HEK293 (cell line): ENCODE measurements around the gene LMBRD2.
A peak's percentile ranks its signal among the peaks of the same experiment; 100 is the strongest.

Experiments used
- CTCF ChIA-PET: fragments of 350-600 bp; formaldehyde crosslinking; extraction: SDS; loops from one replicate; lab custom pipeline; 2021; ENCODE audit warnings: antibody characterized with exemption; lab: Yijun Ruan, JAX
- POLR2A ChIA-PET: fragments of 300-600 bp; formaldehyde crosslinking; extraction: SDS; loops from one replicate; lab custom pipeline; 2020; ENCODE audit warnings: antibody characterized with exemption, inconsistent platforms; lab: Yijun Ruan, JAX
- H3K27ac ChIP-seq: fragments of 200-500 bp; sonication (Bioruptor generic); 2 replicates; pipeline ENCODE4 v1.5.1; 2014; ENCODE audit warnings: low read depth, low read length, control low read depth, inconsistent platforms; ENCODE audit errors: extremely low read depth
- H3K36me3 ChIP-seq, 2 experiments: fragments of 200-500 bp in 1 of 2; sonication (Bioruptor generic) in 1 of 2; 1 replicate in 1 of 2; 2 replicates in 1 of 2; pipeline ENCODE4 v1.5.1; 2014 to 2017; ENCODE audit warnings: inconsistent platforms in 2 of 2, low read length in 2 of 2; ENCODE audit not compliant: control insufficient read depth in 2 of 2, insufficient read depth in 1 of 2
- H3K4me1 ChIP-seq: fragments of 200-500 bp; sonication (Bioruptor generic); 2 replicates; pipeline ENCODE4 v1.5.1; 2014; ENCODE audit warnings: mild to moderate bottlenecking, low read length, inconsistent platforms; ENCODE audit not compliant: control insufficient read depth, insufficient read depth
- H3K4me3 ChIP-seq: 2 replicates; pipeline ENCODE4 v1.5.1; 2011; ENCODE audit warnings: low read depth, mild to moderate bottlenecking, control low read depth, low read length, moderate library complexity
- H3K9me3 ChIP-seq: fragments of 200-500 bp; sonication (Bioruptor generic); 2 replicates; pipeline ENCODE4 v1.5.1; 2014; ENCODE audit warnings: low read depth, low read length, inconsistent platforms; ENCODE audit not compliant: control insufficient read depth, insufficient read depth
- CTCF ChIP-seq: fragments of 450-650 bp; formaldehyde crosslinking; IDR thresholded peaks from 2 replicates; pipeline ENCODE4 v1.5.1; 2016; ENCODE audit warnings: missing biosample characterization, missing genetic modification characterization
- HIC1 ChIP-seq: fragments of 450-650 bp; formaldehyde crosslinking; IDR thresholded peaks from 2 replicates; pipeline ENCODE4 v1.5.1; 2016; ENCODE audit warnings: missing biosample characterization, missing genetic modification characterization
- PRDM2 ChIP-seq: fragments of 450-650 bp; formaldehyde crosslinking; IDR thresholded peaks from 2 replicates; pipeline ENCODE4 v1.5.1; 2016; ENCODE audit warnings: missing biosample characterization, missing genetic modification characterization, borderline replicate concordance
- PRDM4 ChIP-seq: fragments of 450-650 bp; formaldehyde crosslinking; IDR thresholded peaks from 2 replicates; pipeline ENCODE4 v1.5.1; 2017; ENCODE audit warnings: missing biosample characterization, missing genetic modification characterization
- ZBTB44 ChIP-seq: fragments of 450-650 bp; IDR thresholded peaks from 2 replicates; pipeline ENCODE4 v1.5.1; 2018; ENCODE audit warnings: missing biosample characterization, mild to moderate bottlenecking, missing genetic modification characterization
- ZFP37 ChIP-seq: fragments of 450-650 bp; formaldehyde crosslinking; IDR thresholded peaks from 2 replicates; pipeline ENCODE4 v1.5.1; 2016; ENCODE audit warnings: missing biosample characterization, missing genetic modification characterization
- ZNF280D ChIP-seq: fragments of 450-650 bp; formaldehyde crosslinking; IDR thresholded peaks from 2 replicates; pipeline ENCODE4 v1.5.1; 2016; ENCODE audit warnings: missing biosample characterization, missing genetic modification characterization
- ZNF416 ChIP-seq: fragments of 450-650 bp; formaldehyde crosslinking; IDR thresholded peaks from 2 replicates; pipeline ENCODE4 v1.5.1; 2016; ENCODE audit warnings: missing biosample characterization, missing genetic modification characterization
- ZNF639 ChIP-seq: fragments of 450-650 bp; formaldehyde crosslinking; IDR thresholded peaks from 2 replicates; pipeline ENCODE4 v1.5.1; 2016; ENCODE audit warnings: missing biosample characterization, missing genetic modification characterization
- ZNF654 ChIP-seq: fragments of 450-650 bp; formaldehyde crosslinking; IDR thresholded peaks from 2 replicates; pipeline ENCODE4 v1.5.1; 2016; ENCODE audit warnings: low read depth, missing biosample characterization, missing genetic modification characterization
- ZNF660 ChIP-seq: fragments of 450-650 bp; IDR thresholded peaks from 2 replicates; pipeline ENCODE4 v1.5.1; 2018; ENCODE audit warnings: missing biosample characterization, mild to moderate bottlenecking, missing genetic modification characterization
- ZSCAN18 ChIP-seq: fragments of 450-650 bp; formaldehyde crosslinking; IDR thresholded peaks from 2 replicates; pipeline ENCODE4 v1.5.1; 2016; ENCODE audit warnings: missing biosample characterization, missing genetic modification characterization

The LMBRD2 gene

GRCh38 chr5:36178524-36178890 is 26.8 kb upstream of the LMBRD2 start (continued):
- no peak for TF ChIP-seq ZNF280D (tag by site-specific recombination)
- TF ChIP-seq ZNF639 (tag by site-specific recombination), result no peak
- no peak for TF ChIP-seq ZSCAN18

- ChIA-PET CTCF (interaction anchor here (0.6 to 3.1 kb wide), 33 partner anchors 8 to 518 kb away, joined by 3 to 38 read pairs (median 5); partner anchors contain the start of genes LMBRD2, NADK2 and RANBP3L), POLR2A (no interaction called here)
- Histone ChIP-seq H3K4me3 (no peak overlapping the region), H3K9me3 (no peaks in the 10 kb centered on the region), H3K36me3 (peaks cover 85 to 86% of the 10 kb centered on the region in 2 experiments), H3K4me1 (no peaks in the 10 kb centered on the region), H3K27ac (no peak overlapping the region)
- peak; percentile 70 for TF ChIP-seq ZNF654 (tag by site-specific recombination)
- TF ChIP-seq ZBTB44 (tag by site-specific recombination), result 0 out of 2 replicates have a peak, but pooled peaks have one; percentile 20
- no peak for TF ChIP-seq ZNF416 (tag by site-specific recombination)
- TF ChIP-seq PRDM4, result no peak
- TF ChIP-seq CTCF (tag by site-specific recombination), result peak; percentile 39; the same call in 1 of the 2 replicates
- no peak for TF ChIP-seq PRDM2
- TF ChIP-seq ZNF660 (tag by site-specific recombination), result peak; percentile 49; the same call in 1 of the 2 replicates
- TF ChIP-seq HIC1, result no peak
- TF ChIP-seq ZFP37 (tag by site-specific recombination), result no peak
Observed at GRCh38 chr5:36177715-36178523, 26.2 kb upstream of the LMBRD2 start.
